ENCODE measurements around the gene ADRB1.

Gene ADRB1

GRCh38 chr10:114043532-114044246 is at the start of gene ADRB1:
Gene ADRB1, plus strand, starts transcription at chr10:114043866. Its CDS starts 267 bp downstream, at chr10:114044133.
- DNase-seq (ENCODE audit: low read depth in 2 of 2) = no peak

GRCh38 chr10:113995201-113995600 is 48.5 kb upstream of the ADRB1 start:
- DNase-seq (ENCODE audit: low read depth in 2 of 2) = no peak

GRCh38 chr10:113997428-113997827 is 46.2 kb upstream of the ADRB1 start:
- no peak for DNase-seq (ENCODE audit: low read depth in 2 of 2)

GRCh38 chr10:113999531-113999930 is 44.1 kb upstream of the ADRB1 start:
- DNase-seq (ENCODE audit: low read depth in 2 of 2) = no peak

- no peak for DNase-seq (ENCODE audit: low read depth in 2 of 2)
These were observed 43.1 kb upstream of the ADRB1 start for GRCh38 chr10:114000457-114001010.

- DNase-seq (ENCODE audit: low read depth in 2 of 2) = no peak
These were observed 41.2 kb upstream of the ADRB1 start for GRCh38 chr10:114002422-114002821.

GRCh38 chr10:114003161-114003941 is 40.3 kb upstream of the ADRB1 start:
- no peak for DNase-seq (ENCODE audit: low read depth in 2 of 2)

GRCh38 chr10:114009281-114009996 is 34.2 kb upstream of the ADRB1 start:
- no peak for DNase-seq (ENCODE audit: low read depth in 2 of 2)

GRCh38 chr10:114010316-114010715 is 33.4 kb upstream of the ADRB1 start:
- no peak for DNase-seq (ENCODE audit: low read depth in 2 of 2)

GRCh38 chr10:114012650-114013049 is 31.0 kb upstream of the ADRB1 start:
- DNase-seq (ENCODE audit: low read depth in 2 of 2) = no peak

- no peak for DNase-seq (ENCODE audit: low read depth in 2 of 2)
These were observed 28.0 kb upstream of the ADRB1 start for GRCh38 chr10:114015708-114016107.

GRCh38 chr10:114017271-114017670 is 26.4 kb upstream of the ADRB1 start:
- no peak for DNase-seq (ENCODE audit: low read depth in 2 of 2)

- no peak for DNase-seq (ENCODE audit: low read depth in 2 of 2)
These were observed 25.8 kb upstream of the ADRB1 start for GRCh38 chr10:114017873-114018272.

- DNase-seq (ENCODE audit: low read depth in 2 of 2) = no peak
These were observed 24.4 kb upstream of the ADRB1 start for GRCh38 chr10:114019226-114019625.

- no peak for DNase-seq (ENCODE audit: low read depth in 2 of 2)
These were observed 22.5 kb upstream of the ADRB1 start for GRCh38 chr10:114021154-114021553.

GRCh38 chr10:114021717-114022680 is 21.7 kb upstream of the ADRB1 start:
- no peak for DNase-seq (ENCODE audit: low read depth in 2 of 2)

GRCh38 chr10:114022766-114023597 is 20.7 kb upstream of the ADRB1 start:
- DNase-seq (ENCODE audit: low read depth in 2 of 2) = no peak

GRCh38 chr10:114024876-114025610 is 18.6 kb upstream of the ADRB1 start:
- DNase-seq (ENCODE audit: low read depth in 2 of 2) = no peak

GRCh38 chr10:114025611-114026130 is 18.0 kb upstream of the ADRB1 start:
- no peak for DNase-seq (ENCODE audit: low read depth in 2 of 2)
